AG09309 (cell line): ENCODE measurements around the gene MX2.

ENCODE experiments used
- DNase-seq: peaks from one replicate; pipeline ENCODE4 v3.0.0-alpha.2; 2010; ENCODE audit warnings: low read depth
- H3K4me3 ChIP-seq: 2 replicates; pipeline ENCODE4 v1.5.1; 2011; ENCODE audit warnings: mild to moderate bottlenecking, low read depth, low read length, moderate library complexity; ENCODE audit not compliant: control insufficient read depth
- TF ChIP-seq, protein P1 (sequence below): IDR thresholded peaks from 2 replicates; pipeline ENCODE4 v1.5.1; 2011; ENCODE audit warnings: mild to moderate bottlenecking, low read depth, low read length, inconsistent platforms; ENCODE audit not compliant: insufficient read depth, control insufficient read depth; ENCODE audit errors: missing control alignments

MX2 gene

GRCh38 chr21:41397471-41397891 lies 35.7 kb downstream of the MX2 start:
- TF ChIP-seq, protein P1, sequence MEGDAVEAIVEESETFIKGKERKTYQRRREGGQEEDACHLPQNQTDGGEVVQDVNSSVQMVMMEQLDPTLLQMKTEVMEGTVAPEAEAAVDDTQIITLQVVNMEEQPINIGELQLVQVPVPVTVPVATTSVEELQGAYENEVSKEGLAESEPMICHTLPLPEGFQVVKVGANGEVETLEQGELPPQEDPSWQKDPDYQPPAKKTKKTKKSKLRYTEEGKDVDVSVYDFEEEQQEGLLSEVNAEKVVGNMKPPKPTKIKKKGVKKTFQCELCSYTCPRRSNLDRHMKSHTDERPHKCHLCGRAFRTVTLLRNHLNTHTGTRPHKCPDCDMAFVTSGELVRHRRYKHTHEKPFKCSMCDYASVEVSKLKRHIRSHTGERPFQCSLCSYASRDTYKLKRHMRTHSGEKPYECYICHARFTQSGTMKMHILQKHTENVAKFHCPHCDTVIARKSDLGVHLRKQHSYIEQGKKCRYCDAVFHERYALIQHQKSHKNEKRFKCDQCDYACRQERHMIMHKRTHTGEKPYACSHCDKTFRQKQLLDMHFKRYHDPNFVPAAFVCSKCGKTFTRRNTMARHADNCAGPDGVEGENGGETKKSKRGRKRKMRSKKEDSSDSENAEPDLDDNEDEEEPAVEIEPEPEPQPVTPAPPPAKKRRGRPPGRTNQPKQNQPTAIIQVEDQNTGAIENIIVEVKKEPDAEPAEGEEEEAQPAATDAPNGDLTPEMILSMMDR, result no peak
- H3K4me3 ChIP-seq, result no peak overlapping the region
- DNase-seq, result no peak

GRCh38 chr21:41398251-41398650 lies 36.4 kb downstream of the MX2 start:
- no peak overlapping the region for H3K4me3 ChIP-seq
- TF ChIP-seq, protein P1, result no peak
- DNase-seq, result no peak

DNA sequence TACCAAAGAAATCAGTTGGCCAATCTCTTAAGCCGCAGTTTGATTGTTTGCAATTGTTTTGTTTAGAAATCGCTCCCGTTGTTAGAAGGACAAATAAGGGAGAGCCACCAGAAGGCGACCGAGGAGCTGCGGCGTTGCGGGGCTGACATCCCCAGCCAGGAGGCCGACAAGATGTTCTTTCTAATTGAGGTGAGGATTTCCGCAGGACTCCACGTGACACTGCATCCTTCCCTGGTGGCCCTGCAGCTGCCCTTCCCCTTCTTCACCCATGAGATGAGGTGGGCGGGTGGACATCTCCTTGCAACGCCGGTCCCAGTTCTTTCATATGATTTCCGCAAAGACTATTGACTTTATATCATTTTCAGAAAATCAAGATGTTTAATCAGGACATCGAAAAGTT lies 37.0 kb downstream of the MX2 start:
- no peak for DNase-seq
- TF ChIP-seq, protein P1, result no peak
- no peak overlapping the region for H3K4me3 ChIP-seq

GRCh38 chr21:41399246-41399800 lies 37.5 kb downstream of the MX2 start:
- no peak overlapping the region for H3K4me3 ChIP-seq
- DNase-seq, result no peak
- TF ChIP-seq, protein P1, result no peak

GRCh38 chr21:41402231-41402630 lies 40.4 kb downstream of the MX2 start:
- no peak overlapping the region for H3K4me3 ChIP-seq
- TF ChIP-seq, protein P1, result no peak
- no peak for DNase-seq

GRCh38 chr21:41402796-41403195 lies 41.0 kb downstream of the MX2 start:
- H3K4me3 ChIP-seq, result no peak overlapping the region
- TF ChIP-seq, protein P1, result no peak
- DNase-seq, result no peak

DNA sequence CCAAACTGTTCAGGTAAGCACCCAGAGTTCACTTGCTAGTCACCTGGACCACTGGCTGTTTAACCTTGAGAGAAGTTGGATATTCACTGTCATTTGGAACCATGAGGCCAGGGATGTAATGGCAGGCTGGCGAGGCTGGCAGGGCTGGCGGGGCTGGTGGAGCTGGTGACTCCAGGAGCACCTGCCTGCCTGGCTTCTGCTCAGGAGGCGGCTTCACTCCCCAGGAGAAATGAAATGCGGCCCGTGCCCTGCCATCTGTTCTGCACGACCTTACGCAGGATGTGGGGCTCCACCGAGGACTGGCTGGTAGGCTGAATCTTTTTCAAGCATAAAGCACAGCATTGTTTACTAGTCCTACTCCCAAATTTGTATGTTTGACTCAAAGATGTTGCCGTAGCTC lies 41.5 kb downstream of the MX2 start:
- TF ChIP-seq, protein P1, result no peak
- H3K4me3 ChIP-seq, result no peak overlapping the region
- no peak for DNase-seq
